ENCODE results near the gene UACA.

The UACA gene

DNA sequence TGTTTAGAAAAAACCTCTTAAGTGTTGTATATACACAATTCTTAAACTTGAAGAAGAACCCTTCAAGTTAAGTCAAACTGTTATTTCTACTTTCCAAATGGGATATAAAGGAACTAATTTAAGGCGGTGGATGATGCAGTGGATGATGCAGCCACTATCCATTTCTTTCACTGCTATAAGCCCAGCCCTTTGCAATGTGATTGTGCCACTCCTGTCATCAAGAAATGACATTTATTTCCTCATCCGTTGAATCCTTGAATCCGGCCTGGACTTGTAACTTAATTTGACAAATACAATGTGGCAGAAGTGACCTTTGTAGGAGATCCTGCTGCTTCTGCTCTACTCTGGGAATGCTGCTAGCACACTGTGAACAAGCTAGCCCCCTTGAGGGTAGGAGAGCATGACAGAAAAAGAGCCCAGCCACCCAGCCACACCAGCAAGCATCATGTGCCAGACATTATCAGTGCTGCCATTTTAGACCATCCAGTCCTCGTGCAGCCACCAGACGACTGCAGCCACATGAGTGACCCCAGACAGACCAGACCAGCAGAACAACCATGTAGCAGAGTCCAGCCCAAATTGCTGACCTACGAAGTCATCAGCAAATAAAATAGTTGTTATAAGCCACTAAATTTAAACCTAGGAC lies 47.4 kb downstream of the UACA start:
- Histone ChIP-seq H3K4me3 (ENCODE audit: low read length) (no peak overlapping the region), H3K27me3 (ENCODE audit: control insufficient read depth, insufficient read depth, low read length) (no peaks in the 10 kb centered on the region), H3K36me3 (ENCODE audit: control insufficient read depth, low read depth, low read length) (no peaks in the 10 kb centered on the region), H3K27ac (ENCODE audit: low read length) (no peak overlapping the region), H3K9me3 (ENCODE audit: control insufficient read depth, low read depth, low read length) (no peaks in the 10 kb centered on the region), H3K9ac (ENCODE audit: low read length) (no peak overlapping the region), H3K4me1 (ENCODE audit: control insufficient read depth, low read depth, low read length) (no peaks in the 10 kb centered on the region)

- no peak overlapping the region for H3K27ac ChIP-seq (ENCODE audit: low read length)
- H3K4me1 ChIP-seq (ENCODE audit: control insufficient read depth, low read depth, low read length) = peaks cover 8% of the 10 kb centered on the region
- no peaks in the 10 kb centered on the region for H3K9me3 ChIP-seq (ENCODE audit: control insufficient read depth, low read depth, low read length)
- H3K9ac ChIP-seq (ENCODE audit: low read length) = no peak overlapping the region
- H3K4me3 ChIP-seq (ENCODE audit: low read length) = no peak overlapping the region
- H3K36me3 ChIP-seq (ENCODE audit: control insufficient read depth, low read depth, low read length) = no peaks in the 10 kb centered on the region
- H3K27me3 ChIP-seq (ENCODE audit: control insufficient read depth, insufficient read depth, low read length) = no peaks in the 10 kb centered on the region
These were observed 48.8 kb downstream of the UACA start for GRCh38 chr15:70714565-70714964.

- H3K27me3 ChIP-seq (ENCODE audit: control insufficient read depth, insufficient read depth, low read length) = no peaks in the 10 kb centered on the region
- no peaks in the 10 kb centered on the region for H3K9me3 ChIP-seq (ENCODE audit: control insufficient read depth, low read depth, low read length)
- H3K36me3 ChIP-seq (ENCODE audit: control insufficient read depth, low read depth, low read length) = no peaks in the 10 kb centered on the region
- no peak overlapping the region for H3K27ac ChIP-seq (ENCODE audit: low read length)
- H3K4me3 ChIP-seq (ENCODE audit: low read length) = no peak overlapping the region
- H3K4me1 ChIP-seq (ENCODE audit: control insufficient read depth, low read depth, low read length) = peaks cover 11% of the 10 kb centered on the region
- no peak overlapping the region for H3K9ac ChIP-seq (ENCODE audit: low read length)
These were observed 49.3 kb downstream of the UACA start for GRCh38 chr15:70714015-70714414.

DNA sequence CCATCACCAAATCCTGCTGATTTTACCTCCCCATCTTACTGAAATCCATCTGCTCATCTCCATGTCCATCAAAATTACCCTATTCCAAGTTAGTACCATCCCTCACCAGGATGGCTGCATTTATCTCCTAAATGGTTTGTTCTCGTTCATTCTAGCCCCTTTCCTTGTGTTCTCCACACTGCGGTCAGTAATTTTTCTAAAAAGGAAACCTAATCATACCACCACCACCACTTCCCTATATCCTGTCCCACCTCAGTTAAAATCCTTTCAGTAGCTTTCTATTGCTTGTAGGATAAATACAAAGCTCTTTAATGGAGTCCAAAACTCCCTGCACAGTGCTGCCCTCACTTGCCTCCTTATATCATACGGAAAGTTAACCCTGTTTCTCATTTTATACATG lies 51.1 kb downstream of the UACA start:
- Histone ChIP-seq H3K4me1 (ENCODE audit: control insufficient read depth, low read depth, low read length) (peaks cover 16% of the 10 kb centered on the region), H3K36me3 (ENCODE audit: control insufficient read depth, low read depth, low read length) (no peaks in the 10 kb centered on the region), H3K9me3 (ENCODE audit: control insufficient read depth, low read depth, low read length) (no peaks in the 10 kb centered on the region), H3K4me3 (ENCODE audit: low read length) (no peak overlapping the region), H3K9ac (ENCODE audit: low read length) (no peak overlapping the region), H3K27ac (ENCODE audit: low read length) (no peak overlapping the region), H3K27me3 (ENCODE audit: control insufficient read depth, insufficient read depth, low read length) (no peaks in the 10 kb centered on the region)

DNA sequence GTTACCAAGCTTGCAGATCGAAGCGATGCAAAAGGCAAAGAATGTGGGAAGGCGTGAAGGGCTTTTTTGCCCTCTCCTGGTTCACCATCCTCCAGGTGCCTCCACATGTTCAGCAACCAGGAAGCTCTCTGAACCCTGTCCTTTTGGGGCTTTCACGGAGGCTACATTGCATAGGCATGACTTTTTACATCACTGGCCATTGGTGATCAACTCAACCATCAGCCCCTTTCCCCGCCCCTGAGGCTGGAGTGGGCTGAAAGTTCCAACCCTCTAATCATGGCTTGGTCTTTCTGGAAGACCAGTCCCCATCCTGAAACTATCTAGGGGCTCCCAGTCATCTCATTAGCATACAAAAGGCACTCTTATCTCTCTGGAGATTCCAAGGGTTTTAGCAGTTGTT lies 52.6 kb downstream of the UACA start:
- Histone ChIP-seq H3K27ac (ENCODE audit: low read length) (no peak overlapping the region), H3K9ac (ENCODE audit: low read length) (no peak overlapping the region), H3K4me3 (ENCODE audit: low read length) (no peak overlapping the region), H3K4me1 (ENCODE audit: control insufficient read depth, low read depth, low read length) (peaks cover 16% of the 10 kb centered on the region), H3K36me3 (ENCODE audit: control insufficient read depth, low read depth, low read length) (no peaks in the 10 kb centered on the region), H3K27me3 (ENCODE audit: control insufficient read depth, insufficient read depth, low read length) (no peaks in the 10 kb centered on the region), H3K9me3 (ENCODE audit: control insufficient read depth, low read depth, low read length) (no peaks in the 10 kb centered on the region)

- Histone ChIP-seq H3K27ac (ENCODE audit: low read length) (no peak overlapping the region), H3K36me3 (ENCODE audit: control insufficient read depth, low read depth, low read length) (no peaks in the 10 kb centered on the region), H3K9ac (ENCODE audit: low read length) (no peak overlapping the region), H3K4me1 (ENCODE audit: control insufficient read depth, low read depth, low read length) (peaks cover 16% of the 10 kb centered on the region), H3K4me3 (ENCODE audit: low read length) (no peak overlapping the region), H3K9me3 (ENCODE audit: control insufficient read depth, low read depth, low read length) (no peaks in the 10 kb centered on the region), H3K27me3 (ENCODE audit: control insufficient read depth, insufficient read depth, low read length) (no peaks in the 10 kb centered on the region)
These were observed 54.5 kb downstream of the UACA start for GRCh38 chr15:70708839-70709238.

DNA sequence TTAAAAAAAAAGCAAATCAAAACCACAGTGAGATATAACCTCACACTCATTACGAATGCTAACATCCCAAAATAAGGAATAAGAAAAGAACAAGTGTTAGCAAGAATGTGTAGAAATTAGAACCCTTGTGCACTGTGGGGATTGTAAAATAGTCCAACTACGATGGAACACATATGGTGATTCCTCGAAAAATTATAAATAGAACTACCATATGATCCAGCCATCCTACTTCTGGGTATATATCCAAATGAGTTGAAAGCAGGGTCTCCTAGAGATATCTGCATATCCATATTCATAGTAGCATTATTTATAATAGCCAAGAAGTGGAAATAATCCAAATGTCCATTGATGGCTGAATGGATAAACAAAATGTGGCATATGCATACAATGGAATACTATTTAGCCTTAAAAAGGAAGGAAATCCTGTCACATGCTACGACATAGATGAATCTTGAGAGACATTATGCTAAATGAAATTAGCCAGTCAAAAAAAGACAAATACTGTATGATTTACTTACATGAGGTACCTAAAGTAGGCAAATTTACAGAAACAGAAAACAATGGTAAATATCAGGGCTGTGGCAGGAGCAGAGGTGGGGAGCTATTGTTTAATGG lies 55.6 kb downstream of the UACA start:
- H3K9me3 ChIP-seq (ENCODE audit: control insufficient read depth, low read depth, low read length) = no peaks in the 10 kb centered on the region

DNA sequence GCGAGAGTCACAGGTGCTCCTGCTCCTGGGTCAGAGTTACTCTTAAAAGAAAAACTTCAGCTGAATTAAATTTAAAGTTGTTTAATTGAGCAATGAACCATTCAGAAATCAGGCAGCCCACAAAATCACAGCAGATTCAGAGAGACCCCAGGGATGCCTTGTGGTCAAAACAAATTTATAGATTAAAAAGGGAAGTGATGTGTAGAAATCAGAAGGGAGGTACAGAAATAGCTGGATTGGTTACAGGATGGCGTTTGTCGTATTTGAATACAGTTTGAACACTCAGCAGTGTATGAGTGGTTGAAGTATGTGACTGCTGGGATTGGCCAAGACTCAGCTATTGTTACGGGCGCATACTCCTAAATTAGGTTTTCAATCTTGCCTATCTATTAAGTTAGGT lies 58.6 kb downstream of the UACA start:
- Histone ChIP-seq H3K27me3 (ENCODE audit: control insufficient read depth, insufficient read depth, low read length) (no peaks in the 10 kb centered on the region), H3K9me3 (ENCODE audit: control insufficient read depth, low read depth, low read length) (no peaks in the 10 kb centered on the region), H3K4me1 (ENCODE audit: control insufficient read depth, low read depth, low read length) (peaks cover 32% of the 10 kb centered on the region), H3K9ac (ENCODE audit: low read length) (no peak overlapping the region), H3K27ac (ENCODE audit: low read length) (no peak overlapping the region), H3K36me3 (ENCODE audit: control insufficient read depth, low read depth, low read length) (no peaks in the 10 kb centered on the region), H3K4me3 (ENCODE audit: low read length) (no peak overlapping the region)

More for the DNA sequence above, 55.6 kb downstream of the UACA start:
- no peak overlapping the region for H3K9ac ChIP-seq (ENCODE audit: low read length)
- H3K4me3 ChIP-seq (ENCODE audit: low read length) = no peak overlapping the region
- H3K36me3 ChIP-seq (ENCODE audit: control insufficient read depth, low read depth, low read length) = no peaks in the 10 kb centered on the region
- H3K27me3 ChIP-seq (ENCODE audit: control insufficient read depth, insufficient read depth, low read length) = no peaks in the 10 kb centered on the region
- no peak overlapping the region for H3K27ac ChIP-seq (ENCODE audit: low read length)
- H3K4me1 ChIP-seq (ENCODE audit: control insufficient read depth, low read depth, low read length) = peaks cover 26% of the 10 kb centered on the region

DNA sequence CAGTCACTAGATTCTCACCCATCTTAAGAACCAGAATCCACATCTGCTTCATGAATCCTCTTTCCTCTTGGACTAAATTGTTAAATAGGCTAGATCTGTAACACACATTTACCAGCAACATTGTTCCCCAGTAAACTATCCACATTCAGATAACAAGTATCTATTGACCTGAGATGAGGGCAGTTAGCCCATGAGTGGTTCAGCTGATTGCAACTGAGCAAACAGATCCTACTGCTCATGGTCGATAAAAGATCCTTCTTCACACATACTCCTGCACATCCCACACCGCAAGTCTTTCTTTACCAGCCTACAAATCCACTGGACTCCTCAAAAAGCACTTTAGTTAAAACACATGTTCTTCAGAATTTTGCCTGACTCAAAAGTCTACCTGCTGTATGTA lies 59.2 kb downstream of the UACA start:
- Histone ChIP-seq H3K4me3 (ENCODE audit: low read length) (no peak overlapping the region), H3K9ac (ENCODE audit: low read length) (no peak overlapping the region), H3K36me3 (ENCODE audit: control insufficient read depth, low read depth, low read length) (no peaks in the 10 kb centered on the region), H3K27ac (ENCODE audit: low read length) (no peak overlapping the region), H3K27me3 (ENCODE audit: control insufficient read depth, insufficient read depth, low read length) (no peaks in the 10 kb centered on the region), H3K9me3 (ENCODE audit: control insufficient read depth, low read depth, low read length) (no peaks in the 10 kb centered on the region), H3K4me1 (ENCODE audit: control insufficient read depth, low read depth, low read length) (peaks cover 30% of the 10 kb centered on the region)

GRCh38 chr15:70703096-70703878 lies 60.1 kb downstream of the UACA start:
- H3K9me3 ChIP-seq (ENCODE audit: control insufficient read depth, low read depth, low read length) = no peaks in the 10 kb centered on the region
- H3K9ac ChIP-seq (ENCODE audit: low read length) = no peak overlapping the region
- no peaks in the 10 kb centered on the region for H3K27me3 ChIP-seq (ENCODE audit: control insufficient read depth, insufficient read depth, low read length)
- H3K4me1 ChIP-seq (ENCODE audit: control insufficient read depth, low read depth, low read length) = peaks cover 24% of the 10 kb centered on the region
- no peak overlapping the region for H3K27ac ChIP-seq (ENCODE audit: low read length)
- H3K36me3 ChIP-seq (ENCODE audit: control insufficient read depth, low read depth, low read length) = no peaks in the 10 kb centered on the region
- H3K4me3 ChIP-seq (ENCODE audit: low read length) = no peak overlapping the region

GRCh38 chr15:70702584-70702983 lies 60.8 kb downstream of the UACA start:
- peaks cover 24% of the 10 kb centered on the region for H3K4me1 ChIP-seq (ENCODE audit: control insufficient read depth, low read depth, low read length)
- H3K9ac ChIP-seq (ENCODE audit: low read length) = no peak overlapping the region
- no peak overlapping the region for H3K4me3 ChIP-seq (ENCODE audit: low read length)
- no peaks in the 10 kb centered on the region for H3K36me3 ChIP-seq (ENCODE audit: control insufficient read depth, low read depth, low read length)
- no peak overlapping the region for H3K27ac ChIP-seq (ENCODE audit: low read length)
- no peaks in the 10 kb centered on the region for H3K27me3 ChIP-seq (ENCODE audit: control insufficient read depth, insufficient read depth, low read length)
- no peaks in the 10 kb centered on the region for H3K9me3 ChIP-seq (ENCODE audit: control insufficient read depth, low read depth, low read length)

Measured in iPS-18a (cell line).